UCSD-AML1 (cell line): Measurements from ENCODE around the gene MMP10.

ENCODE experiments used
- DNase-seq: peaks from one replicate; lab custom pipeline; 2025; ENCODE audit not compliant: unreplicated experiment; lab: John Stamatoyannopoulos, UW

MMP10 gene

GRCh38 chr11:102729849-102730815 lies 50.3 kb downstream of the MMP10 start:
- DNase-seq, result no peak

DNA sequence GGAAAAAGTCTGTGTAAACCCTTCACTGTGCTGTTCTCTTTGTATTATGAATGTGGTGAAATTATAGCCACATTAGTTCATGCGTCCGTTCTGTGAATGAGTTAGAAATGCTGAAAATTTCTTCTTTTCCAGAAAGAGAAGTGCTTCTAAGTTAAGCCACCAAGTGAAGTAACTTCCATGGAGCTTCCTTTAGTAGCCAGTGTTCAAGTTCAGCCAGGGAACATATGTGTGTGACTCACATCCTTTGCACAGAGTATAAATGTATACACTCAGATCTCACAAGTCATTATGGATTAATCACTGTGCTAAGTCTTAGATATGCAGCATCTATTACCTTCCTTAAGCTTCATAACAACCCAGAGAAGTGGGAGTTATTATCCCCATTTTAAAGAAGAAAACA lies 52.5 kb downstream of the MMP10 start:
- no peak for DNase-seq

DNA sequence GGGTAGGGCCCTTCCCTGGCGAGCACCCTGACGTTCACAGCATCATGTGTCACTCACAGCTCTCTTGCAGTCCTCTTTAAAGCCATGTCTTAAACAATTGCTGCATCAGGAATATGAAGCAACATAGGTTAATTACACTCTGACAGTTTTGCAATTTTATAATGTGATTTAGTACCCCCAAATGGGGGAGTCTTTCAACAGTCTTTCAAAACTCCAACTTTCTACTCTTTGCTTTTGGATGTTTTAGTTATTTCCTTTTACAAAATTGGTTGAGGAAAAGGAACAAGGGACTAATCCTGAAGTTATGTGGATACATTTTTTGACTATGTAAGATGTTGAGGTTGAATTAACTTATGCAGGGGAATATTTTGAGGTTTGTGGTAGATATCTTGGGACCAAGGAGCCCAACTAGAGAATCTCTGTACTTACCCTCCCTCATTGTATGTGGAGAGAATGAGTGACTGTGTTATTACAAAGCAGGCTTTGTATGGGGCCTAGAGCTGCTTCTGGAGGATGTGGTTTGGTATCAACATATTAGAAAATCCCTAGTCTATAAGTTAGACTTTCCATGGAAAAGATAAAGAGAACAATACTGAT lies 55.4 kb downstream of the MMP10 start, which contains the start of gene MMP8:
Gene MMP8 (minus strand): TSS at position 51 of the 597 bp plus-strand sequence. CDS start 99 bp downstream, outside the sequence.
- no peak for DNase-seq

- DNase-seq, result no peak
Measured at GRCh38 chr11:102722821-102723220, 57.6 kb downstream of the MMP10 start.
